Right atrium auricular region (tissue), 2 donors: ENCODE measurements around the gene PRPF40B. TPM values are rescaled to one million over a fixed set of nuclear protein-coding genes. Genes with fewer than 3 reads are reported as not detected.

Source experiments
- DNase-seq: peaks from one replicate; pipeline ENCODE4 v3.0.0-alpha.2; 2019; ENCODE audit warnings: low spot score
- H3K27ac ChIP-seq, 2 donors: fragments of 200-600 bp; sonication (generic); 1 replicate in 1 of 2; 2 replicates in 1 of 2; pipeline ENCODE4 v1.5.1; 2016 to 2019
- H3K27me3 ChIP-seq, 2 donors: fragments of 200-600 bp; sonication (generic); one replicate each; pipeline versions ENCODE4 v1.5.1 to v1.6.0; 2017 to 2019
- H3K36me3 ChIP-seq: fragments of 200-600 bp; sonication (generic); one replicate; pipeline ENCODE4 v1.5.1; 2016
- H3K4me1 ChIP-seq, 2 donors: fragments of 200-600 bp; sonication (generic); one replicate each; pipeline versions ENCODE4 v1.5.1 to v1.6.0; 2017 to 2019
- H3K4me3 ChIP-seq, 2 donors: fragments of 200-600 bp; sonication (generic); 1 replicate in 1 of 2; 2 replicates in 1 of 2; pipeline ENCODE4 v1.5.1; 2017 to 2019; ENCODE audit warnings: mild to moderate bottlenecking in 1 of 2, moderate library complexity in 1 of 2
- H3K9me3 ChIP-seq, 2 donors: fragments of 200-600 bp; sonication (generic); one replicate each; pipeline ENCODE4 v1.5.1; 2019
- CTCF ChIP-seq, 2 donors: fragments of 200-600 bp; sonication (generic); IDR thresholded peaks; one replicate each; pipeline ENCODE4 v1.5.1; 2019; ENCODE audit warnings: antibody characterized with exemption in 2 of 2
- total RNA-seq, 2 donors: library from RNA; depleted of rRNA; stranded (reverse); fragments of >200 nt; gene quantifications; one replicate each; pipeline ENCODE4 v1.1.0, GENCODE V29; 2016

Gene PRPF40B
- total RNA-seq, 2 donors from 2014 or later = 14.9 to 16.0 TPM

- Histone ChIP-seq H3K27me3 (no peaks in the 10 kb centered on the region), H3K4me1 (peaks cover 0 to 17% of the 10 kb centered on the region in 2 donors), H3K27ac (no peak overlapping the region), H3K9me3 (no peaks in the 10 kb centered on the region), H3K36me3 (peaks cover 21% of the 10 kb centered on the region), H3K4me3 (no peak overlapping the region)
- no peak for TF ChIP-seq CTCF (IDR thresholded peaks at IDR 0.05)
- no peak for DNase-seq
Measured at GRCh38 chr12:49632986-49633702, 9.8 kb downstream of the PRPF40B start.

GRCh38 chr12:49633703-49634345, 10.5 kb downstream of the PRPF40B start:
- DNase-seq = no peak
- peaks cover 21% of the 10 kb centered on the region for H3K36me3 ChIP-seq
- TF ChIP-seq CTCF (IDR thresholded peaks at IDR 0.05) = no peak

GRCh38 chr12:49635036-49635435, 11.7 kb downstream of the PRPF40B start:
- Histone ChIP-seq H3K9me3 (no peaks in the 10 kb centered on the region), H3K4me1 (peaks cover 0 to 17% of the 10 kb centered on the region in 2 donors), H3K36me3 (peaks cover 21% of the 10 kb centered on the region), H3K27me3 (no peaks in the 10 kb centered on the region), H3K4me3 (no peak overlapping the region), H3K27ac (no peak overlapping the region)
- no peak for DNase-seq
- no peak for TF ChIP-seq CTCF (IDR thresholded peaks at IDR 0.05)

More at GRCh38 chr12:49633703-49634345, 10.5 kb downstream of the PRPF40B start:
- H3K9me3 ChIP-seq = no peaks in the 10 kb centered on the region
- H3K27me3 ChIP-seq = no peaks in the 10 kb centered on the region
- no peak overlapping the region for H3K27ac ChIP-seq
- no peak overlapping the region for H3K4me3 ChIP-seq
- peaks cover 0 to 17% of the 10 kb centered on the region in 2 donors for H3K4me1 ChIP-seq

- Histone ChIP-seq H3K27ac (no peak overlapping the region), H3K27me3 (no peaks in the 10 kb centered on the region), H3K4me1 (peaks cover 0 to 17% of the 10 kb centered on the region in 2 donors), H3K9me3 (no peaks in the 10 kb centered on the region), H3K36me3 (peaks cover 27% of the 10 kb centered on the region), H3K4me3 (no peak overlapping the region)
- no peak for DNase-seq
- no peak for TF ChIP-seq CTCF (IDR thresholded peaks at IDR 0.05)
Measured at GRCh38 chr12:49635656-49636055, 12.3 kb downstream of the PRPF40B start.

- Histone ChIP-seq H3K9me3 (no peaks in the 10 kb centered on the region), H3K27ac (no peak overlapping the region), H3K27me3 (no peaks in the 10 kb centered on the region), H3K4me1 (peaks cover 0 to 17% of the 10 kb centered on the region in 2 donors), H3K4me3 (no peak overlapping the region), H3K36me3 (peaks cover 31% of the 10 kb centered on the region)
- no peak for TF ChIP-seq CTCF (IDR thresholded peaks at IDR 0.05)
- DNase-seq = no peak
Measured at GRCh38 chr12:49636574-49636973, 13.2 kb downstream of the PRPF40B start.
